Pons (tissue), 1 donor: ENCODE data around the gene SMIM1.

Experiments used
- DNase-seq: peaks from one replicate; pipeline ENCODE4 v3.0.0-alpha.2; 2016; ENCODE audit warnings: low spot score

The SMIM1 gene

GRCh38 chr1:3772715-3773571 lies at the start of gene SMIM1:
TSS of gene SMIM1 (plus strand) at chr1:3772749. CDS start at chr1:3775374, 2,625 bp downstream.
- DNase-seq, result peak; percentile 32

- DNase-seq, result no peak
Observed at GRCh38 chr1:3722846-3723245, 49.7 kb upstream of the SMIM1 start.

- DNase-seq, result peak; percentile 63
Observed at GRCh38 chr1:3724416-3725030, 48.0 kb upstream of the SMIM1 start.

- DNase-seq, result no peak
Observed at GRCh38 chr1:3725366-3725765, 47.2 kb upstream of the SMIM1 start.

GRCh38 chr1:3727042-3727824 lies 45.3 kb upstream of the SMIM1 start:
- peak; percentile 52 for DNase-seq

GRCh38 chr1:3727825-3728776 lies 44.4 kb upstream of the SMIM1 start:
- no peak for DNase-seq

GRCh38 chr1:3729594-3730542 lies 42.7 kb upstream of the SMIM1 start:
- DNase-seq, result no peak

- no peak for DNase-seq
Observed at GRCh38 chr1:3730543-3731247, 41.9 kb upstream of the SMIM1 start.

- peak; percentile 65 for DNase-seq
Observed at GRCh38 chr1:3731583-3732433, 40.7 kb upstream of the SMIM1 start.

- no peak for DNase-seq
Observed at GRCh38 chr1:3732434-3733093, 40.0 kb upstream of the SMIM1 start.

GRCh38 chr1:3733094-3733882 lies 39.3 kb upstream of the SMIM1 start:
- no peak for DNase-seq

- no peak for DNase-seq
Observed at GRCh38 chr1:3733883-3734589, 38.5 kb upstream of the SMIM1 start.

- DNase-seq, result no peak
Observed at GRCh38 chr1:3734602-3735001, 37.9 kb upstream of the SMIM1 start.

- no peak for DNase-seq
Observed at GRCh38 chr1:3735027-3735681, 37.4 kb upstream of the SMIM1 start.

GRCh38 chr1:3735688-3736087 lies 36.9 kb upstream of the SMIM1 start:
- no peak for DNase-seq

- no peak for DNase-seq
Observed at GRCh38 chr1:3736131-3736561, 36.4 kb upstream of the SMIM1 start.
